ENCODE measurements around the gene DHX16.
"Not testable (repeated sequence)": the region's sequence is repeated elsewhere in the genome, so short reads cannot be mapped to it uniquely, and the experiment has no call there.

DHX16 gene

GRCh38 chr6:30672445-30673253 is at the start of gene DHX16:
Gene DHX16 (minus strand): TSS chr6:30673006. CDS start chr6:30672841, 165 bp downstream.
- in situ Hi-C loops (cut with HindIII; ENCODE audit: low sequenced_read_pairs): no loop called here

GRCh38 chr6:30722025-30722279 is 49.1 kb upstream of the DHX16 start:
- in situ Hi-C loops (cut with HindIII; ENCODE audit: low sequenced_read_pairs): not testable (repeated sequence)

- in situ Hi-C loops (cut with HindIII; ENCODE audit: low sequenced_read_pairs): no loop called here
These were observed 48.6 kb upstream of the DHX16 start for GRCh38 chr6:30721198-30722024.

- in situ Hi-C loops (cut with HindIII; ENCODE audit: low sequenced_read_pairs): no loop called here
These were observed 48.0 kb upstream of the DHX16 start for GRCh38 chr6:30720738-30721197.

- in situ Hi-C loops (cut with HindIII; ENCODE audit: low sequenced_read_pairs): loop anchor here (5.0 kb wide), 2 partner anchors 38 to 108 kb away; no protein-coding TSS in a partner anchor
These were observed 47.3 kb upstream of the DHX16 start, which contains the start of gene TUBB for GRCh38 chr6:30719791-30720737. Gene TUBB (plus strand): TSS chr6:30720352. CDS start chr6:30720507, 155 bp downstream.

- in situ Hi-C loops (cut with HindIII; ENCODE audit: low sequenced_read_pairs): loop anchor here (5.0 kb wide), 2 partner anchors 37 to 107 kb away; no protein-coding TSS in a partner anchor
These were observed 46.5 kb upstream of the DHX16 start for GRCh38 chr6:30719356-30719755.

- in situ Hi-C loops (cut with HindIII; ENCODE audit: low sequenced_read_pairs): loop anchor here (5.0 kb wide), 2 partner anchors 36 to 106 kb away; no protein-coding TSS in a partner anchor
These were observed 45.3 kb upstream of the DHX16 start for GRCh38 chr6:30717845-30718720.

- in situ Hi-C loops (cut with HindIII; ENCODE audit: low sequenced_read_pairs): loop anchor here (5.0 kb wide), 2 partner anchors 35 to 105 kb away; no protein-coding TSS in a partner anchor
These were observed 44.5 kb upstream of the DHX16 start, which contains the start of gene MDC1 for GRCh38 chr6:30717129-30717844. Gene MDC1 (minus strand): TSS chr6:30717281. CDS start chr6:30715175, 2,106 bp downstream.

GRCh38 chr6:30716879-30717128 is 44.0 kb upstream of the DHX16 start:
- in situ Hi-C loops (cut with HindIII; ENCODE audit: low sequenced_read_pairs): loop anchor here (5.0 kb wide), 2 partner anchors 35 to 105 kb away; no protein-coding TSS in a partner anchor

- in situ Hi-C loops (cut with HindIII; ENCODE audit: low sequenced_read_pairs): no loop called here
These were observed 41.5 kb upstream of the DHX16 start for GRCh38 chr6:30714263-30714662.

GRCh38 chr6:30712441-30712945 is 39.7 kb upstream of the DHX16 start:
- in situ Hi-C loops (cut with HindIII; ENCODE audit: low sequenced_read_pairs): no loop called here

- in situ Hi-C loops (cut with HindIII; ENCODE audit: low sequenced_read_pairs): no loop called here
These were observed 39.1 kb upstream of the DHX16 start for GRCh38 chr6:30711758-30712380.

- in situ Hi-C loops (cut with HindIII; ENCODE audit: low sequenced_read_pairs): no loop called here
These were observed 36.5 kb upstream of the DHX16 start for GRCh38 chr6:30709101-30709868.

- in situ Hi-C loops (cut with HindIII; ENCODE audit: low sequenced_read_pairs): no loop called here
These were observed 34.6 kb upstream of the DHX16 start for GRCh38 chr6:30707281-30707850.

- in situ Hi-C loops (cut with HindIII; ENCODE audit: low sequenced_read_pairs): no loop called here
These were observed 32.8 kb upstream of the DHX16 start for GRCh38 chr6:30705620-30706019.

GRCh38 chr6:30703821-30704220 is 31.0 kb upstream of the DHX16 start:
- in situ Hi-C loops (cut with HindIII; ENCODE audit: low sequenced_read_pairs): no loop called here

GRCh38 chr6:30703011-30703410 is 30.2 kb upstream of the DHX16 start:
- in situ Hi-C loops (cut with HindIII; ENCODE audit: low sequenced_read_pairs): no loop called here

Data from endothelial cell of hepatic sinusoid (primary cell).